ENCODE measurements around the gene ANO9. TPM values are rescaled to one million over a fixed set of nuclear protein-coding genes. Genes with fewer than 3 reads are reported as not detected.

Gene ANO9
- total RNA-seq = 100 to 1,000 TPM; 121 to 129 TPM

GRCh38 chr11:441418-442274, at the start of gene ANO9:
Gene ANO9 (minus strand): TSS chr11:442011. CDS start chr11:441926, 85 bp downstream.
- H3K27me3 ChIP-seq = no peaks in the 10 kb centered on the region
- no peaks in the 10 kb centered on the region for H3K9me3 ChIP-seq
- no peak for TF ChIP-seq CTCF (IDR thresholded peaks at IDR 0.05)
- peak within 1 kb of the TSS; percentile 61 to 73 for H3K9ac ChIP-seq (ENCODE audit: low read depth in 2 of 2, low read length in 2 of 2)
- H3K27ac ChIP-seq = peak within 1 kb of the TSS; percentile 54
- H3K36me3 ChIP-seq = no peaks in the 10 kb centered on the region
- intact Hi-C loops (cut with DNase I) = no loop called here
- DNase-seq = peak; percentile 86
- H3K4me3 ChIP-seq = peak within 1 kb of the TSS; percentile 49
- no peaks in the 10 kb centered on the region for H3K4me1 ChIP-seq

- Histone ChIP-seq H3K9me3 (no peaks in the 10 kb centered on the region), H3K4me1 (no peaks in the 10 kb centered on the region), H3K27ac (no peak overlapping the region), H3K27me3 (no peaks in the 10 kb centered on the region), H3K4me3 (no peak overlapping the region), H3K36me3 (peaks cover 11% of the 10 kb centered on the region), H3K9ac (ENCODE audit: low read depth in 2 of 2, low read length in 2 of 2) (no peak overlapping the region)
- TF ChIP-seq CTCF (IDR thresholded peaks at IDR 0.05) = no peak
- intact Hi-C loops (cut with DNase I) = no loop called here
- DNase-seq = no peak
These were observed 49.5 kb upstream of the ANO9 start for GRCh38 chr11:491358-491757.

- no peak for DNase-seq
- Histone ChIP-seq H3K9ac (ENCODE audit: low read depth in 2 of 2, low read length in 2 of 2) (no peak overlapping the region), H3K27me3 (no peaks in the 10 kb centered on the region), H3K9me3 (no peaks in the 10 kb centered on the region), H3K36me3 (peaks cover 11% of the 10 kb centered on the region), H3K27ac (no peak overlapping the region), H3K4me1 (no peaks in the 10 kb centered on the region), H3K4me3 (no peak overlapping the region)
- intact Hi-C loops (cut with DNase I) = no loop called here
- no peak for TF ChIP-seq CTCF (IDR thresholded peaks at IDR 0.05)
These were observed 49.1 kb upstream of the ANO9 start for GRCh38 chr11:490930-491260.

- TF ChIP-seq CTCF (IDR thresholded peaks at IDR 0.05) = no peak
- H3K9ac ChIP-seq (ENCODE audit: low read depth in 2 of 2, low read length in 2 of 2) = no peak overlapping the region
- H3K27me3 ChIP-seq = no peaks in the 10 kb centered on the region
- no peaks in the 10 kb centered on the region for H3K4me1 ChIP-seq
- H3K27ac ChIP-seq = no peak overlapping the region
- no peaks in the 10 kb centered on the region for H3K9me3 ChIP-seq
- no peak overlapping the region for H3K4me3 ChIP-seq
- intact Hi-C loops (cut with DNase I) = no loop called here
- H3K36me3 ChIP-seq = peaks cover 11% of the 10 kb centered on the region
- DNase-seq = no peak
These were observed 48.5 kb upstream of the ANO9 start for GRCh38 chr11:490186-490929.

GRCh38 chr11:489610-490185, 47.9 kb upstream of the ANO9 start:
- Histone ChIP-seq H3K4me3 (no peak overlapping the region), H3K27ac (no peak overlapping the region), H3K36me3 (peaks cover 6% of the 10 kb centered on the region), H3K27me3 (no peaks in the 10 kb centered on the region), H3K9me3 (no peaks in the 10 kb centered on the region), H3K4me1 (no peaks in the 10 kb centered on the region), H3K9ac (ENCODE audit: low read depth in 2 of 2, low read length in 2 of 2) (no peak overlapping the region)
- DNase-seq = no peak
- TF ChIP-seq CTCF (IDR thresholded peaks at IDR 0.05) = no peak
- intact Hi-C loops (cut with DNase I) = no loop called here

Measured in colonic mucosa (tissue), 4 donors.